OCI-LY1 (cell line): ENCODE measurements around the gene ASCL2.

Experiments used
- H2AFZ ChIP-seq: fragments of 200-600 bp; sonication (generic), shearing (Covaris generic); 2 replicates; pipeline ENCODE4 v1.6.0; 2014; ENCODE audit warnings: antibody characterized with exemption, mild to moderate bottlenecking, low read length
- H3F3A ChIP-seq: fragments of 200-600 bp; sonication (generic), shearing (Covaris generic); 2 replicates; pipeline ENCODE4 v1.6.0; 2014; ENCODE audit warnings: mild to moderate bottlenecking, antibody characterized with exemption, low read length, moderate library complexity; ENCODE audit not compliant: insufficient read depth
- H3K27ac ChIP-seq: fragments of 200-600 bp; sonication (generic); 2 replicates; pipeline ENCODE4 v1.5.1; 2014; ENCODE audit warnings: low read length, mixed run types, mild to moderate bottlenecking, low read depth; ENCODE audit not compliant: poor library complexity, severe bottlenecking
- H3K27me3 ChIP-seq: fragments of 200-600 bp; sonication (generic); 2 replicates; pipeline ENCODE4 v1.6.0; 2014; ENCODE audit warnings: antibody characterized with exemption, mild to moderate bottlenecking, low read length, moderate library complexity; ENCODE audit not compliant: insufficient read depth
- H3K36me3 ChIP-seq: fragments of 200-600 bp; sonication (generic); 2 replicates; pipeline ENCODE4 v1.6.1; 2014; ENCODE audit warnings: mild to moderate bottlenecking, antibody characterized with exemption, low read length, moderate library complexity, mixed read lengths; ENCODE audit not compliant: insufficient read depth
- H3K4me1 ChIP-seq: fragments of 200-600 bp; sonication (generic); 2 replicates; pipeline ENCODE4 v1.5.1; 2014; ENCODE audit warnings: mild to moderate bottlenecking, low read length, moderate library complexity; ENCODE audit not compliant: insufficient read depth, severe bottlenecking
- H3K4me2 ChIP-seq: fragments of 200-600 bp; sonication (generic), shearing (Covaris generic); 2 replicates; pipeline ENCODE4 v1.6.1; 2014; ENCODE audit warnings: low read length
- H3K4me3 ChIP-seq: fragments of 200-600 bp; sonication (generic); 2 replicates; pipeline ENCODE4 v1.5.1; 2014; ENCODE audit warnings: low read length, low read depth, mild to moderate bottlenecking, mixed read lengths; ENCODE audit not compliant: poor library complexity, severe bottlenecking
- H3K79me2 ChIP-seq: fragments of 200-600 bp; shearing (Covaris generic); 2 replicates; pipeline ENCODE4 v1.6.1; 2016; ENCODE audit warnings: mixed run types, low read length, mixed read lengths; ENCODE audit not compliant: insufficient read depth
- H3K9ac ChIP-seq: fragments of 200-600 bp; sonication (generic), shearing (Covaris generic); 2 replicates; pipeline ENCODE4 v1.6.1; 2014; ENCODE audit warnings: mild to moderate bottlenecking, low read length, mixed read lengths
- H3K9me2 ChIP-seq: fragments of 200-600 bp; sonication (generic), shearing (Covaris generic); 2 replicates; pipeline ENCODE4 v1.6.1; 2014; ENCODE audit warnings: low read depth, mild to moderate bottlenecking, low read length, mixed read lengths
- H3K9me3 ChIP-seq: fragments of 200-600 bp; shearing (Covaris generic); 2 replicates; pipeline ENCODE4 v1.6.1; 2014; ENCODE audit warnings: low read length, mixed read lengths
- H4K20me1 ChIP-seq: fragments of 200-600 bp; sonication (generic), shearing (Covaris generic); 2 replicates; pipeline ENCODE4 v1.6.0; 2016; ENCODE audit warnings: mild to moderate bottlenecking, low read length; ENCODE audit not compliant: insufficient read depth
- EZH2 ChIP-seq: fragments of 200-600 bp; sonication (generic), shearing (Covaris generic); IDR thresholded peaks from 2 replicates; pipeline ENCODE4 v1.8.0; 2017; ENCODE audit warnings: borderline replicate concordance, mixed run types, mild to moderate bottlenecking, antibody characterized with exemption, low read length, moderate library complexity, mixed read lengths
- TF ChIP-seq, protein P1 (sequence below): fragments of 200-600 bp; sonication (generic), shearing (Covaris generic); IDR thresholded peaks from 2 replicates; pipeline ENCODE4 v1.5.1; 2017; ENCODE audit warnings: mild to moderate bottlenecking, antibody characterized with exemption, low read length, moderate library complexity, mixed read lengths

The ASCL2 gene

DNA sequence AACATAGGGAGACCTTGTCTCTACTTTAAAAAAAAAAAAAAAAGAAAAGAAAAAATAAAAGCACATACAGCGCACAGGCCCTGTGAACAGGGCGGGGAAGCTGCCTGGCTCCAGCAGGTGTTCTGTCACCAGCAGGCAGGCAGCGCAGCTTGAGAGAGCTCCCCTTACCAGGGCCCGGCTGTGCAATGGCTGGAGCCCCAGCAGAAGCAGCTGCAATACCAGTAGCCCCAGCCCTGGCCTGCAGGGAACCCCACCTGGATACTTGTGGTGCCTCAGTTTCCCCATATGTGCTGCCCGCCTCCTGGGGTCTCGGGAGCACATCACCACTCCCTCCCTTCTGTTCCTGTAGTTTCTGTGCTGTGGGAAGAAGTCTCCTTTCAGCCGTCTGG is 43.7 kb upstream of the ASCL2 start:
- H3K4me3 ChIP-seq = no peak overlapping the region
- H3K79me2 ChIP-seq = no peaks in the 10 kb centered on the region
- 0 out of 2 replicates have a peak, but pooled peaks cover 3% of the 10 kb centered on the region for H3K27me3 ChIP-seq
- H3K4me1 ChIP-seq = no peaks in the 10 kb centered on the region
- no peaks in the 10 kb centered on the region for H3K36me3 ChIP-seq
- no peak overlapping the region for H3K4me2 ChIP-seq
- H3F3A ChIP-seq = no peaks in the 10 kb centered on the region
- no peak overlapping the region for H2AFZ ChIP-seq
- TF ChIP-seq, protein P1, sequence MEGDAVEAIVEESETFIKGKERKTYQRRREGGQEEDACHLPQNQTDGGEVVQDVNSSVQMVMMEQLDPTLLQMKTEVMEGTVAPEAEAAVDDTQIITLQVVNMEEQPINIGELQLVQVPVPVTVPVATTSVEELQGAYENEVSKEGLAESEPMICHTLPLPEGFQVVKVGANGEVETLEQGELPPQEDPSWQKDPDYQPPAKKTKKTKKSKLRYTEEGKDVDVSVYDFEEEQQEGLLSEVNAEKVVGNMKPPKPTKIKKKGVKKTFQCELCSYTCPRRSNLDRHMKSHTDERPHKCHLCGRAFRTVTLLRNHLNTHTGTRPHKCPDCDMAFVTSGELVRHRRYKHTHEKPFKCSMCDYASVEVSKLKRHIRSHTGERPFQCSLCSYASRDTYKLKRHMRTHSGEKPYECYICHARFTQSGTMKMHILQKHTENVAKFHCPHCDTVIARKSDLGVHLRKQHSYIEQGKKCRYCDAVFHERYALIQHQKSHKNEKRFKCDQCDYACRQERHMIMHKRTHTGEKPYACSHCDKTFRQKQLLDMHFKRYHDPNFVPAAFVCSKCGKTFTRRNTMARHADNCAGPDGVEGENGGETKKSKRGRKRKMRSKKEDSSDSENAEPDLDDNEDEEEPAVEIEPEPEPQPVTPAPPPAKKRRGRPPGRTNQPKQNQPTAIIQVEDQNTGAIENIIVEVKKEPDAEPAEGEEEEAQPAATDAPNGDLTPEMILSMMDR = no peak
- no peak for TF ChIP-seq EZH2
- H3K9ac ChIP-seq = no peak overlapping the region
- H3K9me2 ChIP-seq = no peaks in the 10 kb centered on the region
- H3K27ac ChIP-seq = no peak overlapping the region
- H4K20me1 ChIP-seq = no peaks in the 10 kb centered on the region
- no peaks in the 10 kb centered on the region for H3K9me3 ChIP-seq

DNA sequence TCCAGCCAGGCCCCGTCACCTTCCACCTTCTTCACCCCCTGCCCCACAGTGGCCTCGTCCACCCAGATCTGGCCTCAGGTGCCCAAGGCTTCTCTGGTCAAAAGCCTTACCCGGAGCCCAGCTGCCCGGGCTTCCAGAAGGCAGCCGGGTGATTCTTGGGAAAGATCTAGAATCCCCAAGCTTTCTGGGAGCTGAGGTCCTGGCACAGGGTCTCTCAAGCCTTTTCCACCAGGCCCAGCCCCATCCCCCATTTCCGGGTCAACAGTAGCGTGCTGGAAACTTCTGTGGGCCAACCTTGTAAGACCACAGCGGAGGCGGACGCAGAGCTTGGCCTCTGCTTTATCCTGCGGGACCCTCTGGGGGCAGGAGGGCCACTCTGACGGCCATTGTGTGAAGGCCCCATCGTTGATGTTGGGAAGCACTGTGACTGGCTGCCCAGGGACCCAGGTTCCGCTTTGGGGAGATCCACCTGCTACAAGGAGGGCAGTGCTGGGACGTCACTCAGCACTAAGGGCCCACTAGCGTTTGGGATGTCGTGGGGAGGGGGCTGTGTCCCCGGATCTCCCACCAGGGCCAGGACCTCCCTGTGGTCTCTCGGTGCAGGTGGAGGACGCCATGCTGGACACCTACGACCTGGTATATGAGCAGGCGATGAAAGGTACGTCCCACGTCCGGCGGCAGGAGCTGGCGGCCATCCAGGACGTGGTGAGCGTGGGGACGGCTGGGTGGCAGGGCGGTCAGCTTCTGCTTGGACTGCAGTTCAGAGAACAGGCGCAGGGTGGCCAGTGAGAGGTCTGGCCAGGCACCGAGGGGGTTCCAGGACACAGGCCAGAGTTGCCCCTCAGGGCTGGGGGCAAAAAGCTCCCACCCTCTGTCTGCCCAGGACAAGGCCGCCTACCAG is 42.9 kb upstream of the ASCL2 start:
- 0 out of 2 replicates have a peak, but pooled peaks cover 3% of the 10 kb centered on the region for H3K27me3 ChIP-seq
- no peaks in the 10 kb centered on the region for H3K36me3 ChIP-seq
- no peak overlapping the region for H3K4me2 ChIP-seq
- H3K27ac ChIP-seq = no peak overlapping the region
- no peaks in the 10 kb centered on the region for H3K4me1 ChIP-seq
- H3K9ac ChIP-seq = no peak overlapping the region
- H3K4me3 ChIP-seq = no peak overlapping the region
- no peaks in the 10 kb centered on the region for H3K79me2 ChIP-seq
- TF ChIP-seq EZH2 = no peak
- TF ChIP-seq, protein P1 = no peak
- H3K9me2 ChIP-seq = no peaks in the 10 kb centered on the region
- H3K9me3 ChIP-seq = no peaks in the 10 kb centered on the region
- H4K20me1 ChIP-seq = no peaks in the 10 kb centered on the region
- no peaks in the 10 kb centered on the region for H3F3A ChIP-seq
- no peak overlapping the region for H2AFZ ChIP-seq

DNA sequence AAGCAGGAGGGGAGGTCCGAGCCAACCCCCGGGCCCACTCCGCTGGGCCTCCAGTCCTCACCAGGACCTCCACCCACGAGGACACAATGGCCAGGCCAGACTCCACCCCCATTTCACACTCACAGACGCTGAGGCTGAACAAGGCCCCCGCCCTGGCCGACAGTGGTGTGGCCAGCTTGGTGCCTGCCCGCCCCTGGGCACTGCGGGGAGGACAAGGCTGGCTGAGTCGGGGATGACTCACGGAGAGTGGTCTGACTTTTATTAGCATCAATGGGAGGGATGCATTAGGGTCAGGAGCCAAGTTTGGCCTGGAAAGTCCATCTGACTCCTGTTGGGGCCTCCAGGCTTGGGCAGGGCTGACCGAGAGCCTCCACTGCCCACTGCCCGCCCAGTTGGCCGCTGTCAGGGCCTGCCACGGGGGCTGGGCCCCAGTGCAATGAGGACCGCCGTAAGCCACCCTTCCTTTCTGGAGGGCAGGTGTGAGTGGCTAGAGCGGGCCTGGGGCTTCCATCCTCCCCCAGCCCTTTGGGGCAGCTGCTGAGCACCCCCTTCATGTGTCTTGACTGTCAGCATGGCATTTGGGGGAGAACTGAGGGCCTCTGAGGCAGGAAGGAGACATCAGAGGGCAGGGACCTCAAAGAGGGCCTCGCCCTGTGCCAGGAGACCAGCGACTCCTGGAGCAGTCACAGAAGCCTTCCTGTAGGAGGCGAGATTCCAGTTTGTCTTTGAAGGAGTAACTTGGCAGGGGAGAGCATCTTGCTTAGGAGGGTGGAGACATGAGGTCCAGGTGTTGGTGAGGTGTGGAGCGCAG is 42.0 kb upstream of the ASCL2 start:
- Histone ChIP-seq H3F3A (no peaks in the 10 kb centered on the region), H3K4me3 (no peak overlapping the region), H3K36me3 (no peaks in the 10 kb centered on the region), H3K27me3 (0 out of 2 replicates have a peak, but pooled peaks cover 3% of the 10 kb centered on the region), H3K4me2 (no peak overlapping the region), H3K9ac (no peak overlapping the region), H3K9me2 (no peaks in the 10 kb centered on the region), H3K9me3 (no peaks in the 10 kb centered on the region), H3K27ac (no peak overlapping the region), H3K4me1 (no peaks in the 10 kb centered on the region), H4K20me1 (no peaks in the 10 kb centered on the region), H3K79me2 (no peaks in the 10 kb centered on the region), H2AFZ (no peak overlapping the region)
- no peak for TF ChIP-seq EZH2
- TF ChIP-seq, protein P1 = no peak
